Measurements from ENCODE around the gene KLF4. TPM values are rescaled to one million over a fixed set of nuclear protein-coding genes. Genes with fewer than 3 reads are reported as not detected.
A peak's percentile ranks its signal among the peaks of the same experiment; 100 is the strongest.

The KLF4 gene
- total and polyA plus RNA-seq, 7 donors = 22.8 to 392 (median 61.8) TPM

GRCh38 chr9:107487521-107488374 is 1.8 kb downstream of the KLF4 start:
- Histone ChIP-seq H3K27me3 (no peaks in the 10 kb centered on the region), H3K36me3 (peaks cover 0 to 17% (median 0%) of the 10 kb centered on the region in 4 donors), H3K4me3 (peak overlapping the region; percentile 53 to 86 (median 65)), H3K27ac (peak overlapping the region; percentile 84 to 96 (median 92)), H3K4me1 (peaks cover 0 to 38% (median 27%) of the 10 kb centered on the region in 4 donors), H3K9me3 (no peaks in the 10 kb centered on the region)
- DNase-seq = peak; percentile 78
- TF ChIP-seq POLR2AphosphoS5 (IDR thresholded peaks at IDR 0.05) (peak in 2 of 4 donors; percentile 14 to 42), POLR2A (IDR thresholded peaks at IDR 0.05) (no peak), EP300 (IDR thresholded peaks at IDR 0.05) (no peak), CTCF (IDR thresholded peaks at IDR 0.05) (peak in 1 of 4 experiments; percentile 44)
- 3 to 9% methylated on average over 91 of the region's 91 CpGs for WGBS, 2 donors
- intact Hi-C loops (cut with DNase I) = loop anchor here (5.0 to 10.0 kb wide), 4 partner anchors 565 to 1447 kb away; partner anchors contain the start of genes ABITRAM and ELP1

- H3K36me3 ChIP-seq = peaks cover 0 to 17% (median 0%) of the 10 kb centered on the region in 4 donors
- peak overlapping the region; percentile 84 to 96 (median 92) for H3K27ac ChIP-seq
- intact Hi-C loops (cut with DNase I) = loop anchor here (5.0 to 10.0 kb wide), 4 partner anchors 565 to 1448 kb away; partner anchors contain the start of genes ABITRAM and ELP1
- peaks cover 0 to 38% (median 27%) of the 10 kb centered on the region in 4 donors for H3K4me1 ChIP-seq
- 15 to 57% methylated on average over 31 of the region's 31 CpGs for WGBS, 2 donors
- H3K27me3 ChIP-seq = no peaks in the 10 kb centered on the region
- no peaks in the 10 kb centered on the region for H3K9me3 ChIP-seq
- peak; percentile 69 for DNase-seq
- H3K4me3 ChIP-seq = peak overlapping the region; percentile 53 to 86 (median 65)
- peak in 1 of 4 donors; percentile 15 for TF ChIP-seq POLR2AphosphoS5 (IDR thresholded peaks at IDR 0.05)
- no peak for TF ChIP-seq EP300 (IDR thresholded peaks at IDR 0.05)
These were observed 2.7 kb downstream of the KLF4 start for GRCh38 chr9:107486674-107487520.

GRCh38 chr9:107485458-107486043 is 4.0 kb downstream of the KLF4 start:
- no peaks in the 10 kb centered on the region for H3K27me3 ChIP-seq
- no peak for DNase-seq

GRCh38 chr9:107484117-107484723 is 5.3 kb downstream of the KLF4 start:
- Histone ChIP-seq H3K9me3 (no peaks in the 10 kb centered on the region), H3K4me3 (peak overlapping the region in 1 of 4 donors; percentile 5), H3K36me3 (peaks cover 0 to 17% (median 0%) of the 10 kb centered on the region in 4 donors), H3K4me1 (peaks cover 0 to 28% (median 13%) of the 10 kb centered on the region in 4 donors), H3K27ac (peak overlapping the region in 3 of 4 donors; percentile 21 to 96 (median 96)), H3K27me3 (no peaks in the 10 kb centered on the region)
- intact Hi-C loops (cut with DNase I) = loop anchor here (5.0 to 10.0 kb wide), 2 partner anchors 1278 to 1451 kb away; partner anchors contain the start of genes ABITRAM and ELP1
- TF ChIP-seq POLR2AphosphoS5 (IDR thresholded peaks at IDR 0.05) (peak in 1 of 4 donors; percentile 10), CTCF (IDR thresholded peaks at IDR 0.05) (peak; percentile 39 to 55 (median 46)), POLR2A (IDR thresholded peaks at IDR 0.05) (no peak)
- WGBS, 2 donors = 20 to 46% methylated on average over 4 of the region's 4 CpGs
- DNase-seq = no peak

More at GRCh38 chr9:107485458-107486043, 4.0 kb downstream of the KLF4 start:
- H3K4me1 ChIP-seq = peaks cover 0 to 33% (median 18%) of the 10 kb centered on the region in 4 donors
- H3K9me3 ChIP-seq = no peaks in the 10 kb centered on the region
- TF ChIP-seq CTCF (IDR thresholded peaks at IDR 0.05) (no peak), POLR2AphosphoS5 (IDR thresholded peaks at IDR 0.05) (no peak), POLR2A (IDR thresholded peaks at IDR 0.05) (no peak), EP300 (IDR thresholded peaks at IDR 0.05) (no peak)
- H3K4me3 ChIP-seq = peak overlapping the region in 3 of 4 donors; percentile 6 to 72 (median 58)
- H3K36me3 ChIP-seq = peaks cover 0 to 17% (median 0%) of the 10 kb centered on the region in 4 donors
- WGBS, 2 donors = 14 to 74% methylated on average over 15 of the region's 15 CpGs
- intact Hi-C loops (cut with DNase I) = loop anchor here (5.0 to 10.0 kb wide), 4 partner anchors 567 to 1449 kb away; partner anchors contain the start of genes ABITRAM and ELP1
- H3K27ac ChIP-seq = peak overlapping the region; percentile 50 to 96 (median 74)

All from sigmoid colon (tissue), 7 donors.